K562 (cell line): Measurements from ENCODE around the gene EEFSEC. TPM values are rescaled to one million over a fixed set of nuclear protein-coding genes. Genes with fewer than 3 reads are reported as not detected.

ENCODE experiments used
- ATAC-seq: fragments of 200-7000 bp; cut with Tn5 transposase; 3 replicates; pipeline ENCODE4 v1.9.1; 2020; ENCODE audit warnings: moderate library complexity
- BruUV-seq: library from RNA; stranded (reverse); fragments of 400-500 nt; replicated peaks from 2 replicates; lab custom pipeline; 2021; lab: Mats Ljungman, UMichigan
- CTCF ChIA-PET: fragments of 300-600 bp; formaldehyde crosslinking; extraction: SDS; loops from one replicate; lab custom pipeline; 2021; ENCODE audit warnings: low intra/inter-chr PET ratio; lab: Yijun Ruan, JAX
- POLR2A ChIA-PET: fragments of 300-600, 350-650 bp; sonication (Branson Sonifier 250); formaldehyde crosslinking; extraction: SDS; loops from one replicate; lab custom pipeline; 2021; ENCODE audit warnings: antibody characterized with exemption, inconsistent platforms; lab: Yijun Ruan, JAX
- DNase-seq, 4 experiments: peaks; one replicate each; pipeline versions ENCODE4 v3.0.0 to v3.0.0-alpha.2; 2011 to 2018; ENCODE audit warnings: low spot score in 3 of 4, mixed read lengths in 3 of 4; ENCODE audit errors: extremely low read depth in 1 of 4
- FAIRE-seq: peaks from 2 replicates; lab custom pipeline; 2011; peaks lifted over from hg19 to GRCh38; lab: Jason Lieb, UNC
- H2AFZ ChIP-seq: 2 replicates; pipeline ENCODE4 v1.6.0; 2011; ENCODE audit warnings: low read depth, low read length, control low read depth, inconsistent platforms
- H3K27ac ChIP-seq: fragments of 200-600 bp; 3 replicates; pipeline ENCODE4 v1.8.0; 2011; ENCODE audit warnings: low read depth, mild to moderate bottlenecking, control low read depth, inconsistent platforms, low read length, moderate library complexity, mixed read lengths; ENCODE audit errors: extremely low read depth
- H3K27me3 ChIP-seq, 2 experiments: fragments of 300-600 bp in 1 of 2; 2 replicates in 1 of 2; 3 replicates in 1 of 2; pipeline versions ENCODE4 v1.6.0 to v1.8.0; 2011; ENCODE audit warnings: inconsistent platforms in 2 of 2, low read length in 2 of 2, mild to moderate bottlenecking in 1 of 2, mixed read lengths in 1 of 2, moderate library complexity in 1 of 2; ENCODE audit not compliant: control insufficient read depth in 2 of 2, insufficient read depth in 2 of 2
- H3K36me3 ChIP-seq: fragments of 300-600 bp; 3 replicates; pipeline ENCODE4 v1.8.0; 2011; ENCODE audit warnings: mild to moderate bottlenecking, low read length, inconsistent platforms; ENCODE audit not compliant: control insufficient read depth, insufficient read depth
- H3K4me1 ChIP-seq, 2 experiments: fragments of 200-600 bp in 1 of 2; replicated peaks in 1 of 2; 2 replicates in 1 of 2; 3 replicates in 1 of 2; pipeline versions ENCODE4 v1.5.1 to v1.8.0; 2011; ENCODE audit warnings: inconsistent platforms in 2 of 2, low read length in 2 of 2, mild to moderate bottlenecking in 1 of 2, mixed read lengths in 1 of 2, moderate library complexity in 1 of 2; ENCODE audit not compliant: control insufficient read depth in 2 of 2, insufficient read depth in 2 of 2
- H3K4me2 ChIP-seq: 2 replicates; pipeline ENCODE4 v1.6.1; 2011; ENCODE audit warnings: low read length, control low read depth, inconsistent platforms, mixed read lengths; ENCODE audit not compliant: insufficient read depth
- H3K4me3 ChIP-seq: fragments of 200-600 bp; sonication (generic), shearing (Covaris generic); 2 replicates; pipeline ENCODE4 v1.5.1; 2016; ENCODE audit warnings: control low read depth, inconsistent platforms
- H3K79me2 ChIP-seq: fragments of 200-600 bp; 3 replicates; pipeline ENCODE4 v1.8.0; 2011; ENCODE audit warnings: low read length, inconsistent platforms; ENCODE audit not compliant: control insufficient read depth, insufficient read depth
- H3K9ac ChIP-seq, 2 experiments: 2 replicates each; pipeline versions ENCODE4 v1.6.0 to v1.6.1; 2011; ENCODE audit warnings: low read depth in 2 of 2, low read length in 2 of 2, control low read depth in 1 of 2, inconsistent platforms in 1 of 2, mild to moderate bottlenecking in 1 of 2, mixed read lengths in 1 of 2; ENCODE audit not compliant: insufficient read depth in 1 of 2
- H3K9me1 ChIP-seq: one replicate; pipeline ENCODE4 v1.6.0; 2011; ENCODE audit warnings: inconsistent platforms, mild to moderate bottlenecking, low read length, moderate library complexity; ENCODE audit not compliant: control insufficient read depth, insufficient read depth
- H3K9me3 ChIP-seq: replicated peaks from 2 replicates; pipeline ENCODE4 v1.5.1; 2011; ENCODE audit warnings: low read depth, low read length, inconsistent platforms; ENCODE audit not compliant: control insufficient read depth, insufficient read depth
- H4K20me1 ChIP-seq: replicated peaks from 2 replicates; pipeline ENCODE4 v1.6.1; 2011; ENCODE audit warnings: low read length, inconsistent platforms, mixed read lengths; ENCODE audit not compliant: control insufficient read depth, insufficient read depth
- ADNP ChIP-seq: fragments of 200-800 bp; sonication (Bioruptor generic); IDR thresholded peaks from 2 replicates; pipeline ENCODE4 v1.6.1; 2016; ENCODE audit warnings: missing genetic modification characterization, missing compliant biosample characterization
- ATF4 ChIP-seq: fragments of 450-650 bp; formaldehyde crosslinking; IDR thresholded peaks from 2 replicates; pipeline ENCODE4 v1.4.0; 2022; ENCODE audit warnings: mild to moderate bottlenecking, moderate library complexity
- MCM3 ChIP-seq: fragments of 450-650 bp; IDR thresholded peaks from 2 replicates; pipeline ENCODE4 v1.6.1; 2016
- NR2C2 ChIP-seq, 2 experiments: fragments of 200-800 bp in 1 of 2; sonication (Bioruptor generic) in 1 of 2; sonication (generic) in 1 of 2; formaldehyde crosslinking in 1 of 2; IDR thresholded peaks; 2 replicates each; pipeline versions ENCODE4 v1.6.1 to v1.8.0; 2016 to 2022; ENCODE audit warnings: mild to moderate bottlenecking in 1 of 2, missing compliant biosample characterization in 1 of 2, missing genetic modification characterization in 1 of 2, missing genetic modification reagents in 1 of 2
- SMARCC2 ChIP-seq: fragments of 450-650 bp; IDR thresholded peaks from 2 replicates; pipeline ENCODE4 v1.6.1; 2017; ENCODE audit warnings: antibody characterized with exemption, moderate library complexity, mild to moderate bottlenecking, low read depth
- TOE1 ChIP-seq, 2 experiments: fragments of 450-650 bp in 1 of 2; sonication (generic) in 1 of 2; formaldehyde crosslinking in 1 of 2; IDR thresholded peaks; 2 replicates each; pipeline versions ENCODE4 v1.7.1 to v1.8.0; 2016 to 2022; ENCODE audit warnings: borderline replicate concordance in 2 of 2, mild to moderate bottlenecking in 2 of 2, antibody characterized with exemption in 1 of 2, inconsistent platforms in 1 of 2, low read depth in 1 of 2, missing genetic modification reagents in 1 of 2, moderate library complexity in 1 of 2
- USF2 ChIP-seq: sonication (generic); formaldehyde crosslinking; IDR thresholded peaks from 2 replicates; pipeline ENCODE4 v1.5.0; 2020; ENCODE audit warnings: missing genetic modification reagents
- ZNF121 ChIP-seq: sonication (generic); formaldehyde crosslinking; conservative IDR thresholded peaks from 2 replicates; pipeline ENCODE4 v1.8.0; 2022; ENCODE audit warnings: missing genetic modification reagents
- ZNF41 ChIP-seq: fragments of 250-450 bp; sonication (Bioruptor Pico); conservative IDR thresholded peaks from 2 replicates; pipeline ENCODE4 v1.4.0; 2020; ENCODE audit warnings: mild to moderate bottlenecking
- WGBS: fragments of 100-300 bp; shearing (Covaris generic); methylation state at CpG from one replicate; pipeline ENCODE4 v1.1.6; 2016; ENCODE audit warnings: low coverage, mixed read lengths; ENCODE audit not compliant: insufficient coverage; ENCODE audit errors: missing lambda C conversion rate; 5-methylcytosine and 5-hydroxymethylcytosine counted together
- in situ Hi-C: fragments of 300-500 bp; cut with MboI; formaldehyde crosslinking; loops from 4 replicates; pipeline ENCODE4 v1.15.0; 2018; ENCODE audit warnings: inconsistent platforms, mixed read lengths
- intact Hi-C: fragments of 100-400 bp; cut with micrococcal nuclease; formaldehyde crosslinking; loops from 2 replicates; pipeline ENCODE4 v1.14.2; 2022
- polyA plus RNA-seq, 8 experiments: library from polyadenylated mRNA; depleted of rRNA in 4 of 8; stranded (reverse) in 5 of 8; unstranded in 3 of 8; fragments of >200 nt; fragmentation: Nextera tagmentation in 2 of 8; fragmentation: Illumina TruSeq in 1 of 8; extraction: Ambion mirVana in 2 of 8; extraction: Trizol in 1 of 8; gene quantifications; 2 replicates each; pipeline versions ENCODE4 v1.2.1 to v1.2.3, GENCODE V29; 2011 to 2014; ENCODE audit warnings: inconsistent platforms in 1 of 8, missing spikeins in 1 of 8
- total RNA-seq, 7 experiments: library from RNA; depleted of rRNA in 6 of 7; stranded (reverse); fragments of >200 nt in 6 of 7; fragmentation: Illumina TruSeq in 2 of 7; extraction: Trizol in 2 of 7; gene quantifications; 2 replicates each; pipeline versions ENCODE4 v1.2.1 to v1.2.3, GENCODE V29; 2011 to 2021; ENCODE audit warnings: low replicate concordance in 1 of 7
- TF ChIP-seq, protein P1 (sequence below): IDR thresholded peaks from 2 replicates; pipeline ENCODE4 v1.6.1; 2011; ENCODE audit not compliant: insufficient read length; ENCODE audit errors: extremely low read depth
- TF ChIP-seq, protein P2 (sequence below): conservative IDR thresholded peaks from 2 replicates; pipeline ENCODE4 v1.6.1; 2011; ENCODE audit warnings: low read depth, mild to moderate bottlenecking, low read length; ENCODE audit not compliant: control insufficient read depth
- TF ChIP-seq, protein P3 (sequence below): IDR thresholded peaks from 3 replicates; pipeline ENCODE4 v1.6.1; 2011; ENCODE audit warnings: borderline replicate concordance, mild to moderate bottlenecking, moderate library complexity; ENCODE audit not compliant: insufficient read length; ENCODE audit errors: extremely low read depth

Gene EEFSEC
- total and polyA plus RNA-seq, 9 of the 15 experiments (the other 6 are each of a cell fraction or from before 2014, with no cell fraction given): 0.35 to 11.8 (median 7.7) TPM

DNA sequence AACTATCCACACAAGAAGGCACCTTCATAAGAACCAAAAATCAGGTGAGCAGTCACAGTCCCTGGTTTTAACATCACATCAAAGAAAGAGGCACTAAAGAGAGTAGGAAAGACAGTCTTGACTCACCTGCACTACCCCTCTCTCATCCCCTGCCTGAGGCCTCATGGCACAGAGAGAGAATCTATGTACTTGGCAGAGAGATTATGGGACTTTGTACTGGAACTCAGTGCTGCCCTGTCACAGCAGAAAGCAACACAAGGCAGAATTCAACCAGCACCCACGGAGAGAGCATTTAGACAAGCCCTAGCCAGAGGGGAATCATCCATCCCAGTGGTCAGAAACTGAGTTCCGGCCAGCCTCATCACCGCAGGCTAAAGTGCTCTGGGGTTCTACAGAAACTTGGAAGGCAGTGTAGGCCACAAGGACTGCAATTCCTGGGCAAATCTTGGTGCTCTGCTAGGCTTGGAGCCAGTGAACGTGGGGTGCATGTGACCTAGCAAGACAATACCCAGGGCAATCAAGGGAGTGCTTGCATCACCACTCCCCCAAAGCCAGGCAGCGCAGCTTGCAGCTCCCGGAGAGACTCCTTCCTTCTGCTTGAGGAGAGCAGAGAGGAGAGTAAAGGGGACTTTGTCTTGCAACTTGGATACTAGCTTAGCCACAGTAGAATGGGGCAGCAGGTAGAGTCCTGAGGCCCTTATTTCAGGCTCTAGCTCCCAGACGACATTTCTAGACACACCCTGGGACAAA lies 21.2 kb upstream of the EEFSEC start:
- Histone ChIP-seq H3K4me1 (peaks cover 0 to 6% of the 10 kb centered on the region in 2 experiments; a peak in 3 of 5 replicates), H3K79me2 (no peaks in the 10 kb centered on the region), H3K9me3 (no peaks in the 10 kb centered on the region), H3K27me3 (no peaks in the 10 kb centered on the region), H3K4me3 (no peak overlapping the region), H3K4me2 (no peak overlapping the region), H3K9me1 (no peaks in the 10 kb centered on the region), H3K36me3 (no peaks in the 10 kb centered on the region), H3K9ac (no peak overlapping the region), H2AFZ (no peak overlapping the region; the same call in 1 of the 2 replicates), H3K27ac (no peak overlapping the region), H4K20me1 (no peaks in the 10 kb centered on the region)
- no peak for DNase-seq
- FAIRE-seq: no peak
- WGBS: 45% methylated on average over 6 of the region's 7 CpGs
- POLR2A ChIA-PET: no interaction called here
- CTCF ChIA-PET: no interaction called here
- BruUV-seq: no TSS peak
- ATAC-seq: 0 out of 3 replicates have a peak, but pooled peaks have one; percentile 33
- in situ Hi-C loops (loop anchor here (10.0 kb wide), 1 partner anchor 277 kb away; no protein-coding TSS in a partner anchor), intact Hi-C loops (loop anchor here (2.0 to 10.0 kb wide), 4 partner anchors 37 to 477 kb away; no protein-coding TSS in a partner anchor)
- TF ChIP-seq SMARCC2: no peak
- no peak for TF ChIP-seq MCM3
- no peak for TF ChIP-seq ATF4 (CRISPR knock-in tag)
- no peak for TF ChIP-seq NR2C2 (CRISPR knock-in tag; IDR thresholded peaks at IDR 0.05)
- TF ChIP-seq NR2C2 (tag; IDR thresholded peaks at IDR 0.05): no peak
- TF ChIP-seq, protein P1, sequence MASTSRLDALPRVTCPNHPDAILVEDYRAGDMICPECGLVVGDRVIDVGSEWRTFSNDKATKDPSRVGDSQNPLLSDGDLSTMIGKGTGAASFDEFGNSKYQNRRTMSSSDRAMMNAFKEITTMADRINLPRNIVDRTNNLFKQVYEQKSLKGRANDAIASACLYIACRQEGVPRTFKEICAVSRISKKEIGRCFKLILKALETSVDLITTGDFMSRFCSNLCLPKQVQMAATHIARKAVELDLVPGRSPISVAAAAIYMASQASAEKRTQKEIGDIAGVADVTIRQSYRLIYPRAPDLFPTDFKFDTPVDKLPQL: no peak
- no peak for TF ChIP-seq ADNP (tag)
- TF ChIP-seq TOE1 (IDR thresholded peaks at IDR 0.05; ENCODE audit: borderline replicate concordance): no peak
- TF ChIP-seq TOE1 (CRISPR knock-in tag; IDR thresholded peaks at IDR 0.05; ENCODE audit: borderline replicate concordance, low read depth): no peak
- TF ChIP-seq, protein P2, sequence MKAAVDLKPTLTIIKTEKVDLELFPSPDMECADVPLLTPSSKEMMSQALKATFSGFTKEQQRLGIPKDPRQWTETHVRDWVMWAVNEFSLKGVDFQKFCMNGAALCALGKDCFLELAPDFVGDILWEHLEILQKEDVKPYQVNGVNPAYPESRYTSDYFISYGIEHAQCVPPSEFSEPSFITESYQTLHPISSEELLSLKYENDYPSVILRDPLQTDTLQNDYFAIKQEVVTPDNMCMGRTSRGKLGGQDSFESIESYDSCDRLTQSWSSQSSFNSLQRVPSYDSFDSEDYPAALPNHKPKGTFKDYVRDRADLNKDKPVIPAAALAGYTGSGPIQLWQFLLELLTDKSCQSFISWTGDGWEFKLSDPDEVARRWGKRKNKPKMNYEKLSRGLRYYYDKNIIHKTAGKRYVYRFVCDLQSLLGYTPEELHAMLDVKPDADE: no peak
- TF ChIP-seq, protein P3, sequence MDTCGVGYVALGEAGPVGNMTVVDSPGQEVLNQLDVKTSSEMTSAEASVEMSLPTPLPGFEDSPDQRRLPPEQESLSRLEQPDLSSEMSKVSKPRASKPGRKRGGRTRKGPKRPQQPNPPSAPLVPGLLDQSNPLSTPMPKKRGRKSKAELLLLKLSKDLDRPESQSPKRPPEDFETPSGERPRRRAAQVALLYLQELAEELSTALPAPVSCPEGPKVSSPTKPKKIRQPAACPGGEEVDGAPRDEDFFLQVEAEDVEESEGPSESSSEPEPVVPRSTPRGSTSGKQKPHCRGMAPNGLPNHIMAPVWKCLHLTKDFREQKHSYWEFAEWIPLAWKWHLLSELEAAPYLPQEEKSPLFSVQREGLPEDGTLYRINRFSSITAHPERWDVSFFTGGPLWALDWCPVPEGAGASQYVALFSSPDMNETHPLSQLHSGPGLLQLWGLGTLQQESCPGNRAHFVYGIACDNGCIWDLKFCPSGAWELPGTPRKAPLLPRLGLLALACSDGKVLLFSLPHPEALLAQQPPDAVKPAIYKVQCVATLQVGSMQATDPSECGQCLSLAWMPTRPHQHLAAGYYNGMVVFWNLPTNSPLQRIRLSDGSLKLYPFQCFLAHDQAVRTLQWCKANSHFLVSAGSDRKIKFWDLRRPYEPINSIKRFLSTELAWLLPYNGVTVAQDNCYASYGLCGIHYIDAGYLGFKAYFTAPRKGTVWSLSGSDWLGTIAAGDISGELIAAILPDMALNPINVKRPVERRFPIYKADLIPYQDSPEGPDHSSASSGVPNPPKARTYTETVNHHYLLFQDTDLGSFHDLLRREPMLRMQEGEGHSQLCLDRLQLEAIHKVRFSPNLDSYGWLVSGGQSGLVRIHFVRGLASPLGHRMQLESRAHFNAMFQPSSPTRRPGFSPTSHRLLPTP: no peak
- TF ChIP-seq ZNF121 (CRISPR knock-in tag): no peak
- no peak for TF ChIP-seq ZNF41 (CRISPR knock-in tag)
- no peak for TF ChIP-seq USF2
